HG03460 (cell line): Measurements from ENCODE around the gene FAM204A.

Experiments used
- ATAC-seq: cut with Tn5 transposase; IDR thresholded peaks from one replicate; pipeline ENCODE4 v1.9.1; 2021; ENCODE audit not compliant: unreplicated experiment

The FAM204A gene

GRCh38 chr10:118286051-118286838, 55.9 kb downstream of the FAM204A start:
- ATAC-seq: no peak

- ATAC-seq: no peak
These were observed 59.5 kb downstream of the FAM204A start for GRCh38 chr10:118282670-118283069.

- ATAC-seq: no peak
These were observed 63.5 kb downstream of the FAM204A start for GRCh38 chr10:118278649-118279048.

- no peak for ATAC-seq
These were observed 64.3 kb downstream of the FAM204A start for GRCh38 chr10:118277871-118278270.

- ATAC-seq: no peak
These were observed 65.4 kb downstream of the FAM204A start for GRCh38 chr10:118276727-118277126.

GRCh38 chr10:118276204-118276603, 65.9 kb downstream of the FAM204A start:
- no peak for ATAC-seq

GRCh38 chr10:118273662-118274061, 68.5 kb downstream of the FAM204A start:
- ATAC-seq: no peak

GRCh38 chr10:118272767-118273166, 69.4 kb downstream of the FAM204A start:
- no peak for ATAC-seq

- ATAC-seq: no peak
These were observed 69.9 kb downstream of the FAM204A start for GRCh38 chr10:118272149-118272721.

GRCh38 chr10:118271671-118272070, 70.5 kb downstream of the FAM204A start:
- ATAC-seq: no peak

- no peak for ATAC-seq
These were observed 75.9 kb downstream of the FAM204A start for GRCh38 chr10:118266098-118266748.

GRCh38 chr10:118264838-118265470, 77.2 kb downstream of the FAM204A start:
- no peak for ATAC-seq

GRCh38 chr10:118264252-118264651, 77.9 kb downstream of the FAM204A start:
- no peak for ATAC-seq

- no peak for ATAC-seq
These were observed 79.6 kb downstream of the FAM204A start for GRCh38 chr10:118262538-118262937.

GRCh38 chr10:118259288-118259906, 82.7 kb downstream of the FAM204A start:
- no peak for ATAC-seq

- no peak for ATAC-seq
These were observed 83.8 kb downstream of the FAM204A start for GRCh38 chr10:118258285-118258684.

- ATAC-seq: no peak
These were observed 85.1 kb downstream of the FAM204A start for GRCh38 chr10:118256825-118257570.

- no peak for ATAC-seq
These were observed 85.9 kb downstream of the FAM204A start for GRCh38 chr10:118256209-118256608.

GRCh38 chr10:118255355-118255754, 86.8 kb downstream of the FAM204A start:
- no peak for ATAC-seq

GRCh38 chr10:118254654-118255053, 87.5 kb downstream of the FAM204A start:
- no peak for ATAC-seq

GRCh38 chr10:118253397-118253796, 88.7 kb downstream of the FAM204A start:
- ATAC-seq: no peak
